GM23338 (cell line): Measurements from ENCODE around the gene SAFB2. TPM values are rescaled to one million over a fixed set of nuclear protein-coding genes. Genes with fewer than 3 reads are reported as not detected.

Experiments used
- ATAC-seq: fragments of 200-7000 bp; cut with Tn5 transposase; 3 replicates; pipeline ENCODE4 v1.9.1; 2020
- DNase-seq: peaks from one replicate; pipeline ENCODE4 v3.0.0-alpha.2; 2015; ENCODE audit warnings: low spot score
- H2AFZ ChIP-seq: fragments of 200-600 bp; sonication (generic); 2 replicates; pipeline ENCODE4 v1.8.0; 2016; ENCODE audit warnings: antibody characterized with exemption, mild to moderate bottlenecking, moderate library complexity
- H3F3A ChIP-seq: fragments of 200-600 bp; sonication (generic); replicated peaks from 2 replicates; pipeline ENCODE4 v1.8.0; 2017; ENCODE audit warnings: antibody characterized with exemption, mixed run types, low read depth
- H3K27ac ChIP-seq: fragments of 200-600 bp; sonication (generic); 2 replicates; pipeline ENCODE4 v1.6.1; 2016; ENCODE audit warnings: low read depth
- H3K27me3 ChIP-seq: fragments of 200-600 bp; sonication (generic); 2 replicates; pipeline ENCODE4 v1.8.0; 2016; ENCODE audit warnings: mild to moderate bottlenecking, mixed run types, moderate library complexity; ENCODE audit not compliant: insufficient read depth
- H3K36me3 ChIP-seq: fragments of 200-600 bp; sonication (generic); 2 replicates; pipeline ENCODE4 v1.8.0; 2016; ENCODE audit warnings: mild to moderate bottlenecking; ENCODE audit not compliant: insufficient read depth
- H3K4me1 ChIP-seq: fragments of 200-600 bp; sonication (generic); 2 replicates; pipeline ENCODE4 v1.8.0; 2016; ENCODE audit warnings: mild to moderate bottlenecking, moderate library complexity; ENCODE audit not compliant: insufficient read depth
- H3K4me2 ChIP-seq: fragments of 200-600 bp; sonication (generic); 2 replicates; pipeline ENCODE4 v1.7.1; 2017; ENCODE audit warnings: mixed run types
- H3K4me3 ChIP-seq: fragments of 200-600 bp; sonication (generic); 2 replicates; pipeline ENCODE4 v1.6.1; 2016; ENCODE audit warnings: mixed run types
- H3K79me2 ChIP-seq: fragments of 200-600 bp; sonication (generic); replicated peaks from 2 replicates; pipeline ENCODE4 v1.8.0; 2017; ENCODE audit warnings: mild to moderate bottlenecking; ENCODE audit not compliant: insufficient read depth
- H3K9me2 ChIP-seq: fragments of 200-600 bp; sonication (generic); 2 replicates; pipeline ENCODE4 v1.8.0; 2017; ENCODE audit not compliant: insufficient read depth
- H4K20me1 ChIP-seq: fragments of 200-600 bp; sonication (generic); replicated peaks from 2 replicates; pipeline ENCODE4 v1.8.0; 2017; ENCODE audit warnings: mild to moderate bottlenecking; ENCODE audit not compliant: insufficient read depth
- H3K27ac Mint-ChIP-seq: 2 replicates; pipeline ENCODE4 v1.8.0; 2020; ENCODE audit warnings: inconsistent platforms, mild to moderate bottlenecking, moderate library complexity, mixed read lengths
- H3K27me3 Mint-ChIP-seq: 3 replicates; pipeline ENCODE4 v1.8.0; 2022; ENCODE audit warnings: low read depth, mild to moderate bottlenecking, moderate library complexity, mixed read lengths, inconsistent platforms; ENCODE audit not compliant: insufficient read depth, poor library complexity
- H3K36me3 Mint-ChIP-seq: 3 replicates; pipeline ENCODE4 v1.8.0; 2021; ENCODE audit warnings: low read depth, mild to moderate bottlenecking, inconsistent platforms, moderate library complexity, mixed read lengths
- H3K4me1 Mint-ChIP-seq: 3 replicates; pipeline ENCODE4 v1.8.0; 2020; ENCODE audit warnings: mild to moderate bottlenecking, inconsistent platforms, mixed read lengths
- H3K4me3 Mint-ChIP-seq: 3 replicates; pipeline ENCODE4 v1.8.0; 2021; ENCODE audit warnings: moderate library complexity, mild to moderate bottlenecking, inconsistent platforms, mixed read lengths
- H3K9me3 Mint-ChIP-seq: 3 replicates; pipeline ENCODE4 v1.8.0; 2020; ENCODE audit warnings: moderate library complexity, mild to moderate bottlenecking, inconsistent platforms, mixed read lengths
- CREB1 ChIP-seq: fragments of 250-450 bp; sonication (Bioruptor Pico); IDR thresholded peaks from 2 replicates; pipeline ENCODE4 v1.5.0; 2020; ENCODE audit warnings: low read depth, mild to moderate bottlenecking, moderate library complexity
- CTCF ChIP-seq, 2 experiments: fragments of 200-600 bp in 1 of 2; sonication (generic) in 1 of 2; conservative IDR thresholded peaks; 2 replicates each; pipeline versions ENCODE4 v1.5.1 to v1.6.1; 2016 to 2017; ENCODE audit warnings: antibody characterized with exemption in 2 of 2, low read depth in 2 of 2, mild to moderate bottlenecking in 2 of 2, moderate library complexity in 1 of 2
- ETS1 ChIP-seq: IDR thresholded peaks from 2 replicates; pipeline ENCODE4 v1.6.1; 2016; ENCODE audit warnings: antibody characterized with exemption
- EZH2 ChIP-seq: fragments of 200-600 bp; sonication (generic); IDR thresholded peaks from one replicate; pipeline ENCODE4 v1.8.0; 2017; ENCODE audit warnings: antibody characterized with exemption, mild to moderate bottlenecking, low read depth; ENCODE audit not compliant: unreplicated experiment
- EZH2phosphoT487 ChIP-seq: fragments of 200-600 bp; sonication (generic); IDR thresholded peaks from one replicate; pipeline ENCODE4 v1.8.1; 2018; ENCODE audit warnings: antibody characterized with exemption; ENCODE audit not compliant: unreplicated experiment
- JUNB ChIP-seq: IDR thresholded peaks from one replicate; pipeline ENCODE4 v1.6.1; 2016; ENCODE audit warnings: antibody characterized with exemption; ENCODE audit not compliant: unreplicated experiment
- NANOG ChIP-seq: IDR thresholded peaks from 2 replicates; pipeline ENCODE4 v1.6.1; 2016; ENCODE audit warnings: antibody characterized with exemption, borderline replicate concordance
- POLR2AphosphoS5 ChIP-seq: IDR thresholded peaks from 2 replicates; pipeline ENCODE4 v1.6.1; 2016; ENCODE audit warnings: antibody characterized with exemption, low read depth
- REST ChIP-seq: IDR thresholded peaks from one replicate; pipeline ENCODE4 v1.6.1; 2018; ENCODE audit warnings: antibody characterized with exemption; ENCODE audit not compliant: unreplicated experiment
- STAT1 ChIP-seq: IDR thresholded peaks from one replicate; pipeline ENCODE4 v1.6.1; 2016; ENCODE audit warnings: antibody characterized with exemption; ENCODE audit not compliant: unreplicated experiment
- ZNF114 ChIP-seq: fragments of 250-450 bp; sonication (Bioruptor Pico); IDR thresholded peaks from 2 replicates; pipeline ENCODE4 v1.5.0; 2020; ENCODE audit warnings: mild to moderate bottlenecking, moderate library complexity
- ZNF331 ChIP-seq: fragments of 250-450 bp; sonication (Bioruptor Pico); IDR thresholded peaks from 2 replicates; pipeline ENCODE4 v1.5.0; 2020; ENCODE audit warnings: low read depth, mild to moderate bottlenecking, moderate library complexity
- ZNF462 ChIP-seq: fragments of 250-450 bp; sonication (Bioruptor Pico); IDR thresholded peaks from 2 replicates; pipeline ENCODE4 v1.5.0; 2020; ENCODE audit warnings: mild to moderate bottlenecking, moderate library complexity
- polyA plus RNA-seq: library from polyadenylated mRNA; unstranded; fragments of >200 nt; fragmentation: Nextera tagmentation; extraction: Ambion mirVana; gene quantifications from 2 replicates; pipeline ENCODE4 v1.2.1, GENCODE V29; 2016
- total RNA-seq: library from RNA; depleted of rRNA; stranded (reverse); fragments of >200 nt; shearing (Covaris generic); gene quantifications from 2 replicates; pipeline ENCODE4 v1.2.3, GENCODE V29; 2014

SAFB2 gene
- total and polyA plus RNA-seq, 2 experiments from 2014 or later: 37.7 to 102 TPM

GRCh38 chr19:5609881-5610448, 12.6 kb downstream of the SAFB2 start:
- Histone ChIP-seq H3K27ac (no peak overlapping the region), H3F3A (0 out of 2 replicates have a peak, but pooled peaks cover 9% of the 10 kb centered on the region), H3K4me1 (no peaks in the 10 kb centered on the region), H2AFZ (no peak overlapping the region), H3K36me3 (peaks cover 69% of the 10 kb centered on the region), H3K4me3 (no peak overlapping the region), H3K79me2 (peaks cover 44% of the 10 kb centered on the region), H3K27me3 (no peaks in the 10 kb centered on the region), H3K9me2 (no peaks in the 10 kb centered on the region), H3K4me2 (no peak overlapping the region), H4K20me1 (peaks cover 32% of the 10 kb centered on the region)
- peaks cover 92% of the 10 kb centered on the region for H3K36me3 Mint-ChIP-seq
- H3K27me3 Mint-ChIP-seq: no peaks in the 10 kb centered on the region
- TF ChIP-seq ZNF331 (CRISPR knock-in tag) (no peak), EZH2phosphoT487 (no peak), ZNF462 (CRISPR knock-in tag) (no peak), NANOG (no peak), STAT1 (no peak), REST (no peak), ETS1 (no peak), CREB1 (no peak), EZH2 (no peak), POLR2AphosphoS5 (no peak), CTCF (conservative IDR thresholded peaks at IDR 0.05; ENCODE audit: low read depth in 2 of 2) (no peak), ZNF114 (CRISPR knock-in tag) (no peak), JUNB (no peak)
- ATAC-seq: no peak
- H3K4me3 Mint-ChIP-seq: no peak overlapping the region
- no peaks in the 10 kb centered on the region for H3K9me3 Mint-ChIP-seq
- H3K4me1 Mint-ChIP-seq: no peaks in the 10 kb centered on the region
- no peak overlapping the region for H3K27ac Mint-ChIP-seq
- no peak for DNase-seq
